ENCODE data around the gene CRYL1. TPM values are rescaled to one million over a fixed set of nuclear protein-coding genes. Genes with fewer than 3 reads are reported as not detected.

The CRYL1 gene
- total RNA-seq, 1 experiment from 2014 or later, result 3.7 TPM

GRCh38 chr13:20536992-20537391 lies 11.3 kb upstream of the CRYL1 start:
- H2AFZ ChIP-seq (ENCODE audit: low read length), result no peak overlapping the region
- TF ChIP-seq, protein P1, sequence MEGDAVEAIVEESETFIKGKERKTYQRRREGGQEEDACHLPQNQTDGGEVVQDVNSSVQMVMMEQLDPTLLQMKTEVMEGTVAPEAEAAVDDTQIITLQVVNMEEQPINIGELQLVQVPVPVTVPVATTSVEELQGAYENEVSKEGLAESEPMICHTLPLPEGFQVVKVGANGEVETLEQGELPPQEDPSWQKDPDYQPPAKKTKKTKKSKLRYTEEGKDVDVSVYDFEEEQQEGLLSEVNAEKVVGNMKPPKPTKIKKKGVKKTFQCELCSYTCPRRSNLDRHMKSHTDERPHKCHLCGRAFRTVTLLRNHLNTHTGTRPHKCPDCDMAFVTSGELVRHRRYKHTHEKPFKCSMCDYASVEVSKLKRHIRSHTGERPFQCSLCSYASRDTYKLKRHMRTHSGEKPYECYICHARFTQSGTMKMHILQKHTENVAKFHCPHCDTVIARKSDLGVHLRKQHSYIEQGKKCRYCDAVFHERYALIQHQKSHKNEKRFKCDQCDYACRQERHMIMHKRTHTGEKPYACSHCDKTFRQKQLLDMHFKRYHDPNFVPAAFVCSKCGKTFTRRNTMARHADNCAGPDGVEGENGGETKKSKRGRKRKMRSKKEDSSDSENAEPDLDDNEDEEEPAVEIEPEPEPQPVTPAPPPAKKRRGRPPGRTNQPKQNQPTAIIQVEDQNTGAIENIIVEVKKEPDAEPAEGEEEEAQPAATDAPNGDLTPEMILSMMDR (conservative IDR thresholded peaks at IDR 0.05), result no peak
- Mint-ChIP-seq H3K27ac (no peak overlapping the region), H3K36me3 (ENCODE audit: insufficient read depth in 1 of 3, low read depth in 3 of 3) (peaks cover 4 to 21% (median 6%) of the 10 kb centered on the region in 3 experiments; a peak in 4 of 7 replicates), H3K9me3 (peaks cover 42 to 47% of the 10 kb centered on the region in 2 experiments), H3K4me1 (no peaks in the 10 kb centered on the region), H3K27me3 (ENCODE audit: low read depth) (peaks cover 54% of the 10 kb centered on the region), H3K4me3 (no peak overlapping the region)
- no peak overlapping the region for H3K4ac ChIP-seq (ENCODE audit: low read depth, low read length)
- H3K27me3 ChIP-seq (ENCODE audit: insufficient read depth, low read length), result no peaks in the 10 kb centered on the region
- H3K79me2 ChIP-seq (ENCODE audit: insufficient read depth, low read length), result no peaks in the 10 kb centered on the region
- H4K8ac ChIP-seq (replicated peaks; ENCODE audit: insufficient read length, low read depth, low read length), result no peak overlapping the region
- no peak overlapping the region for H2BK12ac ChIP-seq (ENCODE audit: insufficient read length, low read depth, low read length)
- no peak overlapping the region for H4K91ac ChIP-seq (ENCODE audit: insufficient read length, low read depth, low read length)
- no peak overlapping the region for H3K14ac ChIP-seq (ENCODE audit: insufficient read depth, low read length)
- no peaks in the 10 kb centered on the region for H3K9me3 ChIP-seq (ENCODE audit: control insufficient read depth, low read depth, low read length)
- H3K27ac ChIP-seq (ENCODE audit: insufficient read length, low read depth, low read length), result no peak overlapping the region
- H4K20me1 ChIP-seq (ENCODE audit: control insufficient read depth, insufficient read depth, insufficient read length), result no peaks in the 10 kb centered on the region
- no peak overlapping the region for H3K23ac ChIP-seq (ENCODE audit: insufficient read length, low read depth, low read length)
- no peaks in the 10 kb centered on the region for H3K4me1 ChIP-seq (ENCODE audit: insufficient read depth, low read length)
- no peak overlapping the region for H3K9ac ChIP-seq (ENCODE audit: extremely low read depth, insufficient read length, low read length)
- H4K5ac ChIP-seq (ENCODE audit: insufficient read length, low read depth, low read length), result no peak overlapping the region
- H3T11ph ChIP-seq (ENCODE audit: low read length), result no peak overlapping the region
- H2BK20ac ChIP-seq (ENCODE audit: low read depth, low read length, poor library complexity, severe bottlenecking), result no peak overlapping the region
- no peak overlapping the region for H2BK120ac ChIP-seq (ENCODE audit: low read depth, low read length, poor library complexity, severe bottlenecking)
- H3K79me1 ChIP-seq (ENCODE audit: insufficient read depth, low read depth, low read length, poor library complexity, severe bottlenecking), result no peaks in the 10 kb centered on the region
- H3K56ac ChIP-seq (ENCODE audit: insufficient read length, low read depth, low read length), result no peak overlapping the region
- H3K23me2 ChIP-seq (ENCODE audit: insufficient read length, low read depth, low read length, poor library complexity, severe bottlenecking), result no peaks in the 10 kb centered on the region
- H2AK5ac ChIP-seq (ENCODE audit: insufficient read length, low read length), result no peak overlapping the region
- no peak overlapping the region for H2BK5ac ChIP-seq (ENCODE audit: insufficient read length, low read length)
- no peak overlapping the region for H3K18ac ChIP-seq (ENCODE audit: insufficient read length, low read depth, low read length)
- H3K4me2 ChIP-seq (ENCODE audit: insufficient read depth, insufficient read length, low read length), result no peak overlapping the region
- H2BK15ac ChIP-seq (ENCODE audit: low read depth, low read length), result no peak overlapping the region
- no peak for DNase-seq
